GM12878 (cell line): ENCODE data around the gene GPC3. TPM values are rescaled to one million over a fixed set of nuclear protein-coding genes. Genes with fewer than 3 reads are reported as not detected.

Experiments
- ATAC-seq: fragments of 200-7000 bp; cut with Tn5 transposase; 3 replicates; pipeline ENCODE4 v1.9.1; 2020; ENCODE audit warnings: mild to moderate bottlenecking, moderate library complexity
- BruUV-seq: library from RNA; stranded (reverse); fragments of 400-500 nt; replicated peaks from 2 replicates; lab custom pipeline; 2021; lab: Mats Ljungman, UMichigan
- CTCF ChIA-PET: fragments of 300-600 bp; sonication (Branson Sonifier 250); formaldehyde crosslinking; extraction: SDS; loops from one replicate; lab custom pipeline; 2021; ENCODE audit warnings: inconsistent platforms; lab: Yijun Ruan, JAX
- POLR2A ChIA-PET: fragments of 350-600 bp; formaldehyde crosslinking; extraction: SDS; loops from one replicate; lab custom pipeline; 2021; ENCODE audit warnings: inconsistent platforms; lab: Charles Lee
- RAD21 ChIA-PET: fragments of 300-600 bp; sonication (Branson Sonifier 250); formaldehyde crosslinking; loops from one replicate; lab custom pipeline; 2023; ENCODE audit warnings: antibody characterized with exemption; ENCODE audit not compliant: unreplicated experiment; lab: Charles Lee
- SMC1A ChIA-PET: fragments of 300-600 bp; sonication (Branson Sonifier 250); formaldehyde crosslinking; loops from one replicate; lab custom pipeline; 2023; ENCODE audit not compliant: unreplicated experiment, uncharacterized antibody; lab: Charles Lee
- DNase-seq: peaks from one replicate; pipeline ENCODE4 v3.0.0-alpha.2; 2011; ENCODE audit warnings: low read depth, low spot score
- FAIRE-seq: peaks from 3 replicates; lab custom pipeline; 2011; peaks lifted over from hg19 to GRCh38; lab: Jason Lieb, UNC
- H2AFZ ChIP-seq: 2 replicates; pipeline ENCODE4 v1.6.0; 2011; ENCODE audit warnings: low read depth, low read length, control low read depth; ENCODE audit not compliant: control insufficient read depth
- H3K27ac ChIP-seq: 2 replicates; pipeline ENCODE4 v1.5.1; 2011; ENCODE audit warnings: control low read depth; ENCODE audit not compliant: control insufficient read depth, insufficient read depth
- H3K27me3 ChIP-seq, 2 experiments: replicated peaks in 1 of 2; 2 replicates each; pipeline versions ENCODE4 v1.6.0 to v1.6.1; 2011; ENCODE audit warnings: low read length in 1 of 2; ENCODE audit not compliant: control insufficient read depth in 2 of 2, insufficient read depth in 2 of 2
- H3K36me3 ChIP-seq, 2 experiments: 2 replicates each; pipeline ENCODE4 v1.5.1; 2011; ENCODE audit warnings: low read length in 1 of 2; ENCODE audit not compliant: control insufficient read depth in 2 of 2, insufficient read depth in 2 of 2
- H3K4me1 ChIP-seq: 2 replicates; pipeline ENCODE4 v1.6.1; 2011; ENCODE audit warnings: mild to moderate bottlenecking, low read length, moderate library complexity, mixed read lengths; ENCODE audit not compliant: control insufficient read depth, insufficient read depth
- H3K4me2 ChIP-seq: 2 replicates; pipeline ENCODE4 v1.6.0; 2011; ENCODE audit warnings: control low read depth; ENCODE audit not compliant: control insufficient read depth, insufficient read depth
- H3K4me3 ChIP-seq: fragments of 200-600 bp; sonication (generic); 2 replicates; pipeline ENCODE4 v1.5.1; 2016
- H3K79me2 ChIP-seq: 2 replicates; pipeline ENCODE4 v1.6.0; 2011; ENCODE audit warnings: low read length; ENCODE audit not compliant: control insufficient read depth, insufficient read depth
- H3K9ac ChIP-seq: 2 replicates; pipeline ENCODE4 v1.8.0; 2011; ENCODE audit warnings: low read length, control low read depth, mixed read lengths; ENCODE audit not compliant: control insufficient read depth, insufficient read depth
- H3K9me3 ChIP-seq: replicated peaks from 3 replicates; pipeline ENCODE4 v1.5.1; 2011; ENCODE audit warnings: mild to moderate bottlenecking, low read length; ENCODE audit not compliant: control insufficient read depth, insufficient read depth
- H4K20me1 ChIP-seq: 2 replicates; pipeline ENCODE4 v1.6.0; 2011; ENCODE audit not compliant: control insufficient read depth, insufficient read depth
- IKZF2 ChIP-seq, 2 experiments: fragments of 450-650 bp; IDR thresholded peaks; 2 replicates each; pipeline ENCODE4 v1.6.1; 2017; ENCODE audit warnings: mild to moderate bottlenecking in 2 of 2, moderate library complexity in 2 of 2
- IRF4 ChIP-seq: IDR thresholded peaks from 2 replicates; pipeline ENCODE4 v1.6.1; 2011; ENCODE audit warnings: low read depth, low read length
- RUNX3 ChIP-seq: IDR thresholded peaks from 2 replicates; pipeline ENCODE4 v1.6.1; 2012; ENCODE audit warnings: low read length, inconsistent platforms
- SPI1 ChIP-seq: IDR thresholded peaks from 2 replicates; pipeline ENCODE4 v1.6.1; 2011; ENCODE audit warnings: low read depth, mild to moderate bottlenecking, low read length, moderate library complexity, borderline replicate concordance; ENCODE audit not compliant: insufficient read depth
- ZBTB11 ChIP-seq: fragments of 450-650 bp; formaldehyde crosslinking; IDR thresholded peaks from 2 replicates; pipeline ENCODE4 v1.5.0; 2022; ENCODE audit warnings: mild to moderate bottlenecking, missing genetic modification characterization
- ZNF384 ChIP-seq: IDR thresholded peaks from 2 replicates; pipeline ENCODE4 v1.6.1; 2012; ENCODE audit warnings: low read depth, mild to moderate bottlenecking, low read length, improper control_type of control experiment, borderline replicate concordance
- ZNF622 ChIP-seq: fragments of 450-650 bp; IDR thresholded peaks from 2 replicates; pipeline ENCODE4 v1.6.1; 2017; ENCODE audit warnings: mild to moderate bottlenecking, inconsistent platforms
- WGBS: methylation state at CpG from one replicate; pipeline ENCODE4 v1.1.6; 2016; ENCODE audit warnings: low lambda C conversion rate; ENCODE audit not compliant: insufficient replicate concordance, insufficient coverage; ENCODE audit errors: missing lambda C conversion rate; 5-methylcytosine and 5-hydroxymethylcytosine counted together
- in situ Hi-C: fragments of 300-500 bp; cut with MboI; formaldehyde crosslinking; loops from 9 replicates; pipeline ENCODE4 v1.14.3; 2018; ENCODE audit warnings: mixed read lengths
- intact Hi-C: fragments of 100-400 bp; cut with micrococcal nuclease; formaldehyde crosslinking; loops from one replicate; pipeline ENCODE4 v1.14.2; 2022; ENCODE audit not compliant: unreplicated experiment
- polyA plus RNA-seq, 11 experiments: library from polyadenylated mRNA; depleted of rRNA in 4 of 11; unstranded in 6 of 11; stranded (reverse) in 5 of 11; fragments of >200 nt; fragmentation: Nextera tagmentation in 4 of 11; fragmentation: Illumina TruSeq in 1 of 11; extraction: Ambion mirVana in 4 of 11; extraction: Trizol in 1 of 11; gene quantifications; 1 replicate in 1 of 11; 2 replicates in 10 of 11; pipeline versions ENCODE4 v1.2.1 to v1.2.3, GENCODE V29; 2011 to 2016; ENCODE audit warnings: inconsistent platforms in 2 of 11, missing spikeins in 2 of 11, low read depth in 1 of 11
- total RNA-seq, 4 experiments: library from RNA; depleted of rRNA in 3 of 4; stranded (reverse); fragments of >200 nt in 3 of 4; fragmentation: Illumina TruSeq in 1 of 4; extraction: Trizol in 1 of 4; gene quantifications; 2 replicates each; pipeline versions ENCODE4 v1.2.1 to v1.2.3, GENCODE V29; 2013 to 2021

GPC3 gene
- total and polyA plus RNA-seq, 10 of the 15 experiments (the other 5 are each of a cell fraction or from before 2014, with no cell fraction given), result 0.09 to 0.82 TPM; not detected in 8

- no peak for TF ChIP-seq ZBTB11
These were observed 230.7 kb downstream of the GPC3 start (continued) for GRCh38 chrX:133754657-133755056.

GRCh38 chrX:133749951-133750350, 235.4 kb downstream of the GPC3 start:
- FAIRE-seq (no peak), ATAC-seq (no peak), DNase-seq (no peak)
- ChIA-PET POLR2A (no interaction called here), SMC1A (no interaction called here), RAD21 (no interaction called here), CTCF (no interaction called here)
- no peak overlapping the region for H3K27ac ChIP-seq
- BruUV-seq, result no TSS peak
- H3K27me3 ChIP-seq, result no peaks in the 10 kb centered on the region; a peak in 1 of 4 replicates
- no peaks in the 10 kb centered on the region for H3K36me3 ChIP-seq
- H3K4me1 ChIP-seq, result no peaks in the 10 kb centered on the region
- 25% methylated on average over 4 of the region's 4 CpGs for WGBS
- H3K9ac ChIP-seq, result no peak overlapping the region
- in situ Hi-C loops, result no loop called here
- intact Hi-C loops, result no loop called here
- H4K20me1 ChIP-seq, result no peaks in the 10 kb centered on the region
- no peak overlapping the region for H3K4me2 ChIP-seq
- H3K9me3 ChIP-seq, result no peaks in the 10 kb centered on the region
- TF ChIP-seq ZNF384, result no peak
- no peak for TF ChIP-seq RUNX3
- TF ChIP-seq IKZF2 (IDR thresholded peaks at IDR 0.05), result no peak
- TF ChIP-seq ZNF622, result no peak
- no peak for TF ChIP-seq SPI1
- no peak for TF ChIP-seq IRF4
- H2AFZ ChIP-seq, result no peak overlapping the region
- no peak overlapping the region for H3K4me3 ChIP-seq
- no peaks in the 10 kb centered on the region for H3K79me2 ChIP-seq
